GM18520 (cell line): ENCODE measurements around the gene MSL2.
"Not testable (repeated sequence)": the region's sequence is repeated elsewhere in the genome, so short reads cannot be mapped to it uniquely, and the experiment has no call there.

ENCODE experiments used
- ATAC-seq: cut with Tn5 transposase; IDR thresholded peaks from one replicate; pipeline ENCODE4 v1.9.1; 2021; ENCODE audit not compliant: unreplicated experiment

Gene MSL2

GRCh38 chr3:136193278-136194054 is 2.7 kb downstream of the MSL2 start:
- no peak for ATAC-seq

GRCh38 chr3:136192831-136193230 is 3.3 kb downstream of the MSL2 start:
- ATAC-seq = no peak

- ATAC-seq = not testable (repeated sequence)
Observed at GRCh38 chr3:136192195-136192594, 3.9 kb downstream of the MSL2 start.

GRCh38 chr3:136189859-136190617 is 6.1 kb downstream of the MSL2 start:
- no peak for ATAC-seq

- no peak for ATAC-seq
Observed at GRCh38 chr3:136189043-136189442, 7.1 kb downstream of the MSL2 start.

GRCh38 chr3:136187868-136188267 is 8.3 kb downstream of the MSL2 start:
- ATAC-seq = no peak

- ATAC-seq = no peak
Observed at GRCh38 chr3:136186846-136187245, 9.3 kb downstream of the MSL2 start.

- no peak for ATAC-seq
Observed at GRCh38 chr3:136186344-136186743, 9.8 kb downstream of the MSL2 start.

- no peak for ATAC-seq
Observed at GRCh38 chr3:136184703-136185102, 11.4 kb downstream of the MSL2 start.

GRCh38 chr3:136181741-136182140 is 14.4 kb downstream of the MSL2 start:
- no peak for ATAC-seq

GRCh38 chr3:136177876-136178275 is 18.3 kb downstream of the MSL2 start:
- ATAC-seq = no peak

- ATAC-seq = no peak
Observed at GRCh38 chr3:136173939-136174490, 22.1 kb downstream of the MSL2 start.

- no peak for ATAC-seq
Observed at GRCh38 chr3:136171097-136171542, 25.0 kb downstream of the MSL2 start.

GRCh38 chr3:136168236-136168635 is 27.9 kb downstream of the MSL2 start:
- ATAC-seq = not testable (repeated sequence)

- no peak for ATAC-seq
Observed at GRCh38 chr3:136166507-136166906, 29.6 kb downstream of the MSL2 start.

GRCh38 chr3:136163607-136164006 is 32.5 kb downstream of the MSL2 start:
- ATAC-seq = not testable (repeated sequence)

GRCh38 chr3:136162322-136162721 is 33.8 kb downstream of the MSL2 start:
- ATAC-seq = no peak

GRCh38 chr3:136161516-136161915 is 34.6 kb downstream of the MSL2 start:
- ATAC-seq = no peak

GRCh38 chr3:136152963-136153362 is 43.2 kb downstream of the MSL2 start:
- ATAC-seq = no peak

GRCh38 chr3:136152176-136152843 is 43.8 kb downstream of the MSL2 start:
- no peak for ATAC-seq

GRCh38 chr3:136151219-136151618 is 44.9 kb downstream of the MSL2 start:
- ATAC-seq = no peak
